ENCODE data around the gene FCER2. TPM values are rescaled to one million over a fixed set of nuclear protein-coding genes. Genes with fewer than 3 reads are reported as not detected.

The FCER2 gene
- total RNA-seq, 1 donor from 2014 or later: 0.20 TPM

GRCh38 chr19:7676854-7677253, 25.1 kb downstream of the FCER2 start, which contains the start of gene MCEMP1:
Gene MCEMP1 (plus strand): TSS chr19:7677090. CDS start chr19:7677121, 31 bp downstream.
- no peak for ATAC-seq

- ATAC-seq: no peak
Measured at GRCh38 chr19:7676376-7676775, 25.6 kb downstream of the FCER2 start.

GRCh38 chr19:7674010-7675005, 27.6 kb downstream of the FCER2 start:
- ATAC-seq: peak; percentile 77

- ATAC-seq: no peak
Measured at GRCh38 chr19:7672522-7672921, 29.4 kb downstream of the FCER2 start.

GRCh38 chr19:7670790-7671189, 31.1 kb downstream of the FCER2 start:
- ATAC-seq: no peak

GRCh38 chr19:7670150-7670783, 31.7 kb downstream of the FCER2 start:
- no peak for ATAC-seq

- ATAC-seq: no peak
Measured at GRCh38 chr19:7669641-7670040, 32.3 kb downstream of the FCER2 start.

- no peak for ATAC-seq
Measured at GRCh38 chr19:7668842-7669241, 33.1 kb downstream of the FCER2 start, which contains the start of gene RETN. Gene RETN (plus strand): TSS chr19:7669049. CDS start chr19:7669327, 278 bp downstream.

GRCh38 chr19:7665076-7665475, 36.9 kb downstream of the FCER2 start:
- no peak for ATAC-seq

- ATAC-seq: no peak
Measured at GRCh38 chr19:7663706-7664105, 38.2 kb downstream of the FCER2 start.

GRCh38 chr19:7662657-7663056, 39.3 kb downstream of the FCER2 start:
- ATAC-seq: no peak

- ATAC-seq: no peak
Measured at GRCh38 chr19:7661744-7662538, 40.0 kb downstream of the FCER2 start.

GRCh38 chr19:7658219-7658686, 43.7 kb downstream of the FCER2 start:
- no peak for ATAC-seq

GRCh38 chr19:7657131-7657751, 44.7 kb downstream of the FCER2 start:
- ATAC-seq: peak; percentile 48

- ATAC-seq: no peak
Measured at GRCh38 chr19:7655581-7655980, 46.4 kb downstream of the FCER2 start.

- ATAC-seq: no peak
Measured at GRCh38 chr19:7654401-7654800, 47.5 kb downstream of the FCER2 start.

GRCh38 chr19:7652061-7652641, 49.8 kb downstream of the FCER2 start:
- peak; percentile 82 for ATAC-seq

- no peak for ATAC-seq
Measured at GRCh38 chr19:7650148-7650547, 51.8 kb downstream of the FCER2 start.

GRCh38 chr19:7648265-7649014, 53.5 kb downstream of the FCER2 start:
- no peak for ATAC-seq

- no peak for ATAC-seq
Measured at GRCh38 chr19:7647156-7647555, 54.8 kb downstream of the FCER2 start.

- ATAC-seq: no peak
Measured at GRCh38 chr19:7646426-7646700, 55.6 kb downstream of the FCER2 start.

Measured in esophagus mucosa (tissue), 1 donor.